ENCODE results near the gene OSBP. TPM values are rescaled to one million over a fixed set of nuclear protein-coding genes. Genes with fewer than 3 reads are reported as not detected.

OSBP gene
- total and polyA plus RNA-seq, 2 donors (not counting 3 experiments of a cell fraction or from before 2014, with no cell fraction given) = 14.2 to 37.5 TPM

DNA sequence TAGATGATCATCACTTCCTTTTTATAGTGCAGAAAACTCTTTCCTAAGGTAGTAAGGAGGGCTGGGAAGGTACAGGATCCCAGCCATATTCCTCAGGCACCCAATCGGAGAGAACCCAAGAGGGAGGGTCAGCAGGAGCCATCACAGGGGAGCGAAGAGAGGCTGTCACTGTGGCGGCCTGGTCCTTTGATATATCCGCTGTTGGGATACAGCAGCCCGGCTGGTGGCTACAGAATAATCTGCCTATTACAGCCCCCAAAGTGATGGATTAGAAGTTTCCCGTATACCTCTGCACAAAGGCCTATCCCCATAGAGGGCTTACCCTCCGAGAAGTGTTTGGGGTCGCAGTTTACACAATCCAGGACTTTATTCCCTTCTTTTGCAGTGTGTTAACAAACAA is 55.7 kb downstream of the OSBP start:
- no peaks in the 10 kb centered on the region for H3K36me3 ChIP-seq (ENCODE audit: control insufficient read depth in 2 of 2, extremely low read depth in 1 of 2, insufficient read depth in 2 of 2, low read length in 2 of 2)
- FAIRE-seq = no peak
- H3K9me1 ChIP-seq (replicated peaks; ENCODE audit: control insufficient read depth, extremely low read depth, insufficient read depth, low read length) = no peaks in the 10 kb centered on the region
- POLR2A ChIA-PET = no interaction called here
- H3K9me3 ChIP-seq (replicated peaks; ENCODE audit: control insufficient read depth, insufficient read depth, low read length) = no peaks in the 10 kb centered on the region
- peak overlapping the region; percentile 19 for H3K4me2 ChIP-seq (ENCODE audit: insufficient read depth, low read length)
- H3K79me2 ChIP-seq (ENCODE audit: control insufficient read depth, insufficient read depth, low read length) = no peaks in the 10 kb centered on the region
- BruUV-seq (replicated peaks) = no TSS peak
- no peak for DNase-seq (ENCODE audit: low read depth, low spot score)
- no peak for TF ChIP-seq MYC (IDR thresholded peaks at IDR 0.05; ENCODE audit: low read depth, low read length)
- TF ChIP-seq GATA2 (IDR thresholded peaks at IDR 0.05; ENCODE audit: insufficient read depth, insufficient read length, low read depth, low read length) = no peak
- no peak for TF ChIP-seq JUN (IDR thresholded peaks at IDR 0.05; ENCODE audit: borderline replicate concordance, insufficient read depth, insufficient read length, low read depth)
- no peak for TF ChIP-seq POLR2A (IDR thresholded peaks at IDR 0.05; ENCODE audit: low read depth, low read length)
- no peak for TF ChIP-seq POLR2AphosphoS5 (IDR thresholded peaks at IDR 0.05; ENCODE audit: insufficient read depth, low read depth, low read length)
- TF ChIP-seq, protein P1, sequence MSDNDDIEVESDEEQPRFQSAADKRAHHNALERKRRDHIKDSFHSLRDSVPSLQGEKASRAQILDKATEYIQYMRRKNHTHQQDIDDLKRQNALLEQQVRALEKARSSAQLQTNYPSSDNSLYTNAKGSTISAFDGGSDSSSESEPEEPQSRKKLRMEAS (IDR thresholded peaks at IDR 0.05; ENCODE audit: insufficient read depth, insufficient read length) = no peak
- no peak for TF ChIP-seq FOS (IDR thresholded peaks at IDR 0.05; ENCODE audit: borderline replicate concordance, insufficient read depth, low read length)
- no peak for TF ChIP-seq EZH2 (IDR thresholded peaks at IDR 0.05; ENCODE audit: borderline replicate concordance, low read depth, low read length, severe bottlenecking)
- TF ChIP-seq, protein P2, sequence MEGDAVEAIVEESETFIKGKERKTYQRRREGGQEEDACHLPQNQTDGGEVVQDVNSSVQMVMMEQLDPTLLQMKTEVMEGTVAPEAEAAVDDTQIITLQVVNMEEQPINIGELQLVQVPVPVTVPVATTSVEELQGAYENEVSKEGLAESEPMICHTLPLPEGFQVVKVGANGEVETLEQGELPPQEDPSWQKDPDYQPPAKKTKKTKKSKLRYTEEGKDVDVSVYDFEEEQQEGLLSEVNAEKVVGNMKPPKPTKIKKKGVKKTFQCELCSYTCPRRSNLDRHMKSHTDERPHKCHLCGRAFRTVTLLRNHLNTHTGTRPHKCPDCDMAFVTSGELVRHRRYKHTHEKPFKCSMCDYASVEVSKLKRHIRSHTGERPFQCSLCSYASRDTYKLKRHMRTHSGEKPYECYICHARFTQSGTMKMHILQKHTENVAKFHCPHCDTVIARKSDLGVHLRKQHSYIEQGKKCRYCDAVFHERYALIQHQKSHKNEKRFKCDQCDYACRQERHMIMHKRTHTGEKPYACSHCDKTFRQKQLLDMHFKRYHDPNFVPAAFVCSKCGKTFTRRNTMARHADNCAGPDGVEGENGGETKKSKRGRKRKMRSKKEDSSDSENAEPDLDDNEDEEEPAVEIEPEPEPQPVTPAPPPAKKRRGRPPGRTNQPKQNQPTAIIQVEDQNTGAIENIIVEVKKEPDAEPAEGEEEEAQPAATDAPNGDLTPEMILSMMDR (IDR thresholded peaks at IDR 0.05; ENCODE audit: extremely low read depth in 1 of 2, insufficient read depth in 1 of 2, low read depth in 1 of 2, low read length in 2 of 2) = no peak
- peak overlapping the region in 1 of 3 experiments; percentile 93 for H3K4me3 ChIP-seq (replicated peaks in 1 of 3; ENCODE audit: insufficient read depth in 1 of 3, low read depth in 1 of 3, low read length in 3 of 3)
- CTCF ChIA-PET = no interaction called here
- H4K20me1 ChIP-seq (replicated peaks; ENCODE audit: control insufficient read depth, extremely low read depth, insufficient read depth, low read length) = no peaks in the 10 kb centered on the region
- dilution Hi-C loops (cut with MboI; ENCODE audit: extremely low pct_ligation_motif_present, low sequenced_read_pairs) = no loop called here
- H3K27ac ChIP-seq (ENCODE audit: insufficient read depth, low read depth, low read length) = no peak overlapping the region
- no peaks in the 10 kb centered on the region for H3K27me3 ChIP-seq (ENCODE audit: control insufficient read depth in 2 of 2, insufficient read depth in 2 of 2, low read length in 2 of 2)
- H3K9ac ChIP-seq (replicated peaks; ENCODE audit: extremely low read depth, insufficient read depth, low read length) = no peak overlapping the region
- H2AFZ ChIP-seq (ENCODE audit: low read depth, low read length) = no peak overlapping the region
- intact Hi-C loops (cut with micrococcal nuclease) = loop anchor here (1.0 to 10.0 kb wide), 3 partner anchors 9 to 635 kb away; partner anchors contain the start of gene FAM111A
- H3K4me1 ChIP-seq (ENCODE audit: control insufficient read depth, extremely low read depth, insufficient read depth, low read length) = peaks cover 9% of the 10 kb centered on the region
